Measurements from ENCODE around the gene KCNK18.
A peak's percentile ranks its signal among the peaks of the same experiment; 100 is the strongest.

KCNK18 gene

GRCh38 chr10:117201826-117202225, 4.5 kb downstream of the KCNK18 start:
- 56 to 97% methylated on average over 3 of the region's 4 CpGs for WGBS, 2 experiments (ENCODE audit: insufficient coverage in 2 of 2)
- Histone ChIP-seq H3K9me3 (ENCODE audit: control insufficient read depth, low read length) (no peaks in the 10 kb centered on the region), H3K27ac (ENCODE audit: low read depth, low read length, severe bottlenecking) (no peak overlapping the region), H3K36me3 (ENCODE audit: control insufficient read depth, insufficient read depth, low read length) (no peaks in the 10 kb centered on the region), H3K4me3 (ENCODE audit: extremely low read depth, insufficient read depth, low read length, poor library complexity, severe bottlenecking) (no peak overlapping the region), H3K4me1 (ENCODE audit: control insufficient read depth, insufficient read depth, low read length, poor library complexity, severe bottlenecking) (no peaks in the 10 kb centered on the region)

- no peaks in the 10 kb centered on the region for H3K9me3 ChIP-seq (ENCODE audit: control insufficient read depth, low read length)
- WGBS, 2 experiments (ENCODE audit: insufficient coverage in 2 of 2) = 17 to 57% methylated on average over 1 to 2 of the region's 2 CpGs
- no peaks in the 10 kb centered on the region for H3K36me3 ChIP-seq (ENCODE audit: control insufficient read depth, insufficient read depth, low read length)
- no peaks in the 10 kb centered on the region for H3K4me1 ChIP-seq (ENCODE audit: control insufficient read depth, insufficient read depth, low read length, poor library complexity, severe bottlenecking)
- H3K27ac ChIP-seq (ENCODE audit: low read depth, low read length, severe bottlenecking) = no peak overlapping the region
- H3K4me3 ChIP-seq (ENCODE audit: extremely low read depth, insufficient read depth, low read length, poor library complexity, severe bottlenecking) = no peak overlapping the region
Observed at GRCh38 chr10:117204316-117204715, 7.0 kb downstream of the KCNK18 start.

- WGBS, 2 experiments (ENCODE audit: insufficient coverage in 2 of 2) = no CpG with 5 or more reads among the region's 1 CpG
- no peaks in the 10 kb centered on the region for H3K9me3 ChIP-seq (ENCODE audit: control insufficient read depth, low read length)
- no peaks in the 10 kb centered on the region for H3K4me1 ChIP-seq (ENCODE audit: control insufficient read depth, insufficient read depth, low read length, poor library complexity, severe bottlenecking)
- H3K36me3 ChIP-seq (ENCODE audit: control insufficient read depth, insufficient read depth, low read length) = no peaks in the 10 kb centered on the region
- no peak overlapping the region for H3K27ac ChIP-seq (ENCODE audit: low read depth, low read length, severe bottlenecking)
- no peak overlapping the region for H3K4me3 ChIP-seq (ENCODE audit: extremely low read depth, insufficient read depth, low read length, poor library complexity, severe bottlenecking)
Observed at GRCh38 chr10:117212176-117212575, 14.9 kb downstream of the KCNK18 start.

- no peak overlapping the region for H3K4me3 ChIP-seq (ENCODE audit: extremely low read depth, insufficient read depth, low read length, poor library complexity, severe bottlenecking)
- H3K27ac ChIP-seq (ENCODE audit: low read depth, low read length, severe bottlenecking) = no peak overlapping the region
- H3K4me1 ChIP-seq (ENCODE audit: control insufficient read depth, insufficient read depth, low read length, poor library complexity, severe bottlenecking) = no peaks in the 10 kb centered on the region
- WGBS, 2 experiments (ENCODE audit: insufficient coverage in 2 of 2) = 86 to 100% methylated on average over 1 of the region's 1 CpG
- no peaks in the 10 kb centered on the region for H3K9me3 ChIP-seq (ENCODE audit: control insufficient read depth, low read length)
- no peaks in the 10 kb centered on the region for H3K36me3 ChIP-seq (ENCODE audit: control insufficient read depth, insufficient read depth, low read length)
Observed at GRCh38 chr10:117214401-117214800, 17.1 kb downstream of the KCNK18 start.

- no peaks in the 10 kb centered on the region for H3K36me3 ChIP-seq (ENCODE audit: control insufficient read depth, insufficient read depth, low read length)
- H3K4me1 ChIP-seq (ENCODE audit: control insufficient read depth, insufficient read depth, low read length, poor library complexity, severe bottlenecking) = no peaks in the 10 kb centered on the region
- no peaks in the 10 kb centered on the region for H3K9me3 ChIP-seq (ENCODE audit: control insufficient read depth, low read length)
- WGBS, 2 experiments (ENCODE audit: insufficient coverage in 2 of 2) = 82 to 84% methylated on average over 2 of the region's 2 CpGs
- H3K4me3 ChIP-seq (ENCODE audit: extremely low read depth, insufficient read depth, low read length, poor library complexity, severe bottlenecking) = no peak overlapping the region
- no peak overlapping the region for H3K27ac ChIP-seq (ENCODE audit: low read depth, low read length, severe bottlenecking)
Observed at GRCh38 chr10:117215079-117215478, 17.8 kb downstream of the KCNK18 start.

GRCh38 chr10:117216028-117216427, 18.7 kb downstream of the KCNK18 start:
- Histone ChIP-seq H3K4me3 (ENCODE audit: extremely low read depth, insufficient read depth, low read length, poor library complexity, severe bottlenecking) (no peak overlapping the region), H3K4me1 (ENCODE audit: control insufficient read depth, insufficient read depth, low read length, poor library complexity, severe bottlenecking) (peaks cover 4% of the 10 kb centered on the region), H3K36me3 (ENCODE audit: control insufficient read depth, insufficient read depth, low read length) (no peaks in the 10 kb centered on the region), H3K27ac (ENCODE audit: low read depth, low read length, severe bottlenecking) (no peak overlapping the region), H3K9me3 (ENCODE audit: control insufficient read depth, low read length) (no peaks in the 10 kb centered on the region)
- 84 to 85% methylated on average over 12 to 14 of the region's 15 CpGs for WGBS, 2 experiments (ENCODE audit: insufficient coverage in 2 of 2)

GRCh38 chr10:117216611-117217195, 19.4 kb downstream of the KCNK18 start:
- 1 to 2% methylated on average over 35 to 52 of the region's 52 CpGs for WGBS, 2 experiments (ENCODE audit: insufficient coverage in 2 of 2)
- no peaks in the 10 kb centered on the region for H3K36me3 ChIP-seq (ENCODE audit: control insufficient read depth, insufficient read depth, low read length)
- peak overlapping the region; percentile 39 for H3K4me3 ChIP-seq (ENCODE audit: extremely low read depth, insufficient read depth, low read length, poor library complexity, severe bottlenecking)
- H3K4me1 ChIP-seq (ENCODE audit: control insufficient read depth, insufficient read depth, low read length, poor library complexity, severe bottlenecking) = peaks cover 9% of the 10 kb centered on the region
- H3K9me3 ChIP-seq (ENCODE audit: control insufficient read depth, low read length) = no peaks in the 10 kb centered on the region
- H3K27ac ChIP-seq (ENCODE audit: low read depth, low read length, severe bottlenecking) = no peak overlapping the region

GRCh38 chr10:117217196-117217761, 20.0 kb downstream of the KCNK18 start:
- Histone ChIP-seq H3K4me3 (ENCODE audit: extremely low read depth, insufficient read depth, low read length, poor library complexity, severe bottlenecking) (peak overlapping the region; percentile 39), H3K36me3 (ENCODE audit: control insufficient read depth, insufficient read depth, low read length) (no peaks in the 10 kb centered on the region), H3K9me3 (ENCODE audit: control insufficient read depth, low read length) (no peaks in the 10 kb centered on the region), H3K27ac (ENCODE audit: low read depth, low read length, severe bottlenecking) (no peak overlapping the region), H3K4me1 (ENCODE audit: control insufficient read depth, insufficient read depth, low read length, poor library complexity, severe bottlenecking) (peaks cover 9% of the 10 kb centered on the region)
- WGBS, 2 experiments (ENCODE audit: insufficient coverage in 2 of 2) = 36 to 40% methylated on average over 14 to 18 of the region's 22 CpGs

- no peak overlapping the region for H3K4me3 ChIP-seq (ENCODE audit: extremely low read depth, insufficient read depth, low read length, poor library complexity, severe bottlenecking)
- no peak overlapping the region for H3K27ac ChIP-seq (ENCODE audit: low read depth, low read length, severe bottlenecking)
- no peaks in the 10 kb centered on the region for H3K36me3 ChIP-seq (ENCODE audit: control insufficient read depth, insufficient read depth, low read length)
- peaks cover 9% of the 10 kb centered on the region for H3K4me1 ChIP-seq (ENCODE audit: control insufficient read depth, insufficient read depth, low read length, poor library complexity, severe bottlenecking)
- no peaks in the 10 kb centered on the region for H3K9me3 ChIP-seq (ENCODE audit: control insufficient read depth, low read length)
- 75 to 89% methylated on average over 4 to 8 of the region's 8 CpGs for WGBS, 2 experiments (ENCODE audit: insufficient coverage in 2 of 2)
Observed at GRCh38 chr10:117218654-117219053, 21.4 kb downstream of the KCNK18 start.

- H3K36me3 ChIP-seq (ENCODE audit: control insufficient read depth, insufficient read depth, low read length) = no peaks in the 10 kb centered on the region
Observed at GRCh38 chr10:117221156-117221711, 23.9 kb downstream of the KCNK18 start.

GRCh38 chr10:117222552-117222951, 25.3 kb downstream of the KCNK18 start:
- 89 to 92% methylated on average over 3 of the region's 5 CpGs for WGBS, 2 experiments (ENCODE audit: insufficient coverage in 2 of 2)
- Histone ChIP-seq H3K27ac (ENCODE audit: low read depth, low read length, severe bottlenecking) (no peak overlapping the region), H3K4me1 (ENCODE audit: control insufficient read depth, insufficient read depth, low read length, poor library complexity, severe bottlenecking) (peaks cover 9% of the 10 kb centered on the region), H3K36me3 (ENCODE audit: control insufficient read depth, insufficient read depth, low read length) (no peaks in the 10 kb centered on the region), H3K9me3 (ENCODE audit: control insufficient read depth, low read length) (no peaks in the 10 kb centered on the region), H3K4me3 (ENCODE audit: extremely low read depth, insufficient read depth, low read length, poor library complexity, severe bottlenecking) (no peak overlapping the region)

More at GRCh38 chr10:117221156-117221711, 23.9 kb downstream of the KCNK18 start:
- H3K4me3 ChIP-seq (ENCODE audit: extremely low read depth, insufficient read depth, low read length, poor library complexity, severe bottlenecking) = no peak overlapping the region
- H3K9me3 ChIP-seq (ENCODE audit: control insufficient read depth, low read length) = no peaks in the 10 kb centered on the region
- no peak overlapping the region for H3K27ac ChIP-seq (ENCODE audit: low read depth, low read length, severe bottlenecking)
- WGBS, 2 experiments (ENCODE audit: insufficient coverage in 2 of 2) = 50 to 56% methylated on average over 7 to 9 of the region's 10 CpGs
- peaks cover 9% of the 10 kb centered on the region for H3K4me1 ChIP-seq (ENCODE audit: control insufficient read depth, insufficient read depth, low read length, poor library complexity, severe bottlenecking)

Data from mesodermal cell (in vitro differentiated cells).